Liver (tissue), 9 donors: ENCODE results near the gene RIMKLA. TPM values are rescaled to one million over a fixed set of nuclear protein-coding genes. Genes with fewer than 3 reads are reported as not detected.

ENCODE experiments used
- DNase-seq: peaks from one replicate; pipeline ENCODE4 v3.0.0-alpha.2; 2017; ENCODE audit warnings: low spot score
- H3K27ac ChIP-seq, 2 donors: one replicate each; pipeline ENCODE4 v1.7.0; 2013; ENCODE audit warnings: inconsistent platforms in 2 of 2, low read length in 2 of 2, control low read depth in 1 of 2, low read depth in 1 of 2, mild to moderate bottlenecking in 1 of 2
- H3K27me3 ChIP-seq, 4 donors: one replicate each; pipeline versions ENCODE4 v1.6.1 to v1.7.0; 2013; ENCODE audit warnings: low read length in 3 of 4, inconsistent platforms in 1 of 4, mild to moderate bottlenecking in 1 of 4, moderate library complexity in 1 of 4; ENCODE audit not compliant: control insufficient read depth in 4 of 4, insufficient read depth in 4 of 4
- H3K36me3 ChIP-seq, 4 donors: one replicate each; pipeline versions ENCODE4 v1.6.1 to v1.7.0; 2013; ENCODE audit warnings: low read length in 3 of 4, mild to moderate bottlenecking in 3 of 4, low read depth in 1 of 4, moderate library complexity in 1 of 4; ENCODE audit not compliant: control insufficient read depth in 4 of 4, insufficient read depth in 3 of 4
- H3K4me1 ChIP-seq, 4 donors: one replicate each; pipeline versions ENCODE4 v1.6.1 to v1.7.0; 2013; ENCODE audit warnings: low read length in 3 of 4, mild to moderate bottlenecking in 3 of 4, moderate library complexity in 1 of 4; ENCODE audit not compliant: control insufficient read depth in 4 of 4, insufficient read depth in 4 of 4
- H3K4me3 ChIP-seq, 3 donors: one replicate each; pipeline versions ENCODE4 v1.6.1 to v1.7.0; 2013; ENCODE audit warnings: low read length in 3 of 3, control low read depth in 1 of 3, low read depth in 1 of 3, mild to moderate bottlenecking in 1 of 3
- H3K9ac ChIP-seq, 2 donors: one replicate each; pipeline ENCODE4 v1.7.0; 2013; ENCODE audit warnings: low read length in 2 of 2, mild to moderate bottlenecking in 2 of 2, moderate library complexity in 2 of 2, control low read depth in 1 of 2, low read depth in 1 of 2
- H3K9me3 ChIP-seq, 4 donors: one replicate each; pipeline versions ENCODE4 v1.6.1 to v1.7.0; 2013; ENCODE audit warnings: low read length in 3 of 4; ENCODE audit not compliant: control insufficient read depth in 4 of 4
- EGR1 ChIP-seq, 2 donors: IDR thresholded peaks; 2 replicates each; pipeline ENCODE4 v1.6.1; 2016 to 2018; ENCODE audit warnings: antibody characterized with exemption in 2 of 2, low read depth in 2 of 2
- GABPA ChIP-seq, 2 donors: IDR thresholded peaks in 1 of 2; conservative IDR thresholded peaks in 1 of 2; 2 replicates each; pipeline ENCODE4 v1.6.1; 2016; ENCODE audit warnings: antibody characterized with exemption in 2 of 2, mild to moderate bottlenecking in 1 of 2, moderate library complexity in 1 of 2
- HNF4A ChIP-seq, 2 donors: conservative IDR thresholded peaks; 2 replicates each; pipeline ENCODE4 v1.6.1; 2016; ENCODE audit warnings: antibody characterized with exemption in 2 of 2, mild to moderate bottlenecking in 2 of 2
- HNF4G ChIP-seq: IDR thresholded peaks from 2 replicates; pipeline ENCODE4 v1.6.1; 2016; ENCODE audit warnings: antibody characterized with exemption
- JUND ChIP-seq, 2 donors: IDR thresholded peaks; 2 replicates each; pipeline ENCODE4 v1.6.1; 2016; ENCODE audit warnings: antibody characterized with exemption in 2 of 2
- NR2F2 ChIP-seq: IDR thresholded peaks from 2 replicates; pipeline ENCODE4 v1.6.1; 2016; ENCODE audit warnings: antibody characterized with exemption
- RAD21 ChIP-seq, 2 donors: IDR thresholded peaks; 2 replicates each; pipeline ENCODE4 v1.6.1; 2016; ENCODE audit warnings: antibody characterized with exemption in 2 of 2, mild to moderate bottlenecking in 2 of 2
- SP1 ChIP-seq: IDR thresholded peaks from 2 replicates; pipeline ENCODE4 v1.6.1; 2018; ENCODE audit warnings: antibody characterized with exemption, mild to moderate bottlenecking
- TAF1 ChIP-seq: conservative IDR thresholded peaks from 2 replicates; pipeline ENCODE4 v1.6.1; 2016; ENCODE audit warnings: antibody characterized with exemption, mild to moderate bottlenecking
- YY1 ChIP-seq: IDR thresholded peaks from 2 replicates; pipeline ENCODE4 v1.6.1; 2016; ENCODE audit warnings: antibody characterized with exemption, mild to moderate bottlenecking
- WGBS: extraction: QIAGEN DNeasy Blood & Tissue Kit; methylation state at CpG from one replicate; pipeline ENCODE4 v1.1.7; 2013; 5-methylcytosine and 5-hydroxymethylcytosine counted together
- polyA plus RNA-seq, 2 donors: library from polyadenylated mRNA; stranded (reverse) in 1 of 2; unstranded in 1 of 2; fragments of 200-250 nt in 1 of 2; fragments of >200 nt in 1 of 2; fragmentation: Nextera tagmentation in 1 of 2; extraction: Ambion mirVana in 1 of 2; gene quantifications; one replicate each; pipeline versions ENCODE4 v1.2.1 to v1.2.3, GENCODE V29; 2013 to 2015
- total RNA-seq, 2 donors: library from RNA; depleted of rRNA; stranded (reverse); fragments of >200 nt; gene quantifications; one replicate each; pipeline ENCODE4 v1.2.3, GENCODE V29; 2014
- TF ChIP-seq, protein P1 (sequence below): IDR thresholded peaks from 2 replicates; pipeline ENCODE4 v1.6.1; 2016; ENCODE audit warnings: antibody characterized with exemption, mild to moderate bottlenecking
- TF ChIP-seq, protein P2 (sequence below): IDR thresholded peaks from 2 replicates; pipeline ENCODE4 v1.6.1; 2016; ENCODE audit warnings: antibody characterized with exemption
- TF ChIP-seq, protein P3 (sequence below): IDR thresholded peaks from 2 replicates; pipeline ENCODE4 v1.6.1; 2016; ENCODE audit warnings: antibody characterized with exemption
- TF ChIP-seq, protein P4 (sequence below): fragments of 150-350 bp; IDR thresholded peaks from 2 replicates; pipeline ENCODE4 v1.5.1; 2017; ENCODE audit warnings: improper control_type of control experiment, low read depth, low read length; ENCODE audit not compliant: missing input control
- donor health status: healthy.
- donor health status: healthy.
- donor health status: healthy.
- donor health status: healthy.
- donor health status: healthy.

RIMKLA gene
- total and polyA plus RNA-seq, 4 donors = 0.03 to 0.09 (median 0.08) TPM

DNA sequence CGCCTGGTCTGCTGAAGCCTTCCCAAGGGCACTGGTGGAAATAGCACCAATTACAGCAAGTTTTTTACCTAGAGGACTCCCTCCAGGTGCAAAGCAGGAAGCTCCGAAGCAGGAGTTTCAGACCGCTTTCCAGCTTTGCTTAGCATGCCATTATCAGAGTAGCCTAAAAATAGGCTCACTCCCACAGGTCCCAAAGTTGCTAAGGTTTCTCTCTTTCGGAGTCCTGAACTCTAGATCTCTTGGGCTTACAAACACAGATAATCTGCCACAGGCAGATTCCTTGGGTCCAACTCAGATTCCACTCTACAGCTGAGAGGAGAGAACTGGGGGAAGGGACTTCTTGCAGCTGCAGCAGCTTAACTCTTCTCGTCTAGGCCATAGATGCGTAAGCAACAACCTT is 52.8 kb downstream of the RIMKLA start:
- no peak for DNase-seq
- no peak overlapping the region for H3K4me3 ChIP-seq
- TF ChIP-seq, protein P1, sequence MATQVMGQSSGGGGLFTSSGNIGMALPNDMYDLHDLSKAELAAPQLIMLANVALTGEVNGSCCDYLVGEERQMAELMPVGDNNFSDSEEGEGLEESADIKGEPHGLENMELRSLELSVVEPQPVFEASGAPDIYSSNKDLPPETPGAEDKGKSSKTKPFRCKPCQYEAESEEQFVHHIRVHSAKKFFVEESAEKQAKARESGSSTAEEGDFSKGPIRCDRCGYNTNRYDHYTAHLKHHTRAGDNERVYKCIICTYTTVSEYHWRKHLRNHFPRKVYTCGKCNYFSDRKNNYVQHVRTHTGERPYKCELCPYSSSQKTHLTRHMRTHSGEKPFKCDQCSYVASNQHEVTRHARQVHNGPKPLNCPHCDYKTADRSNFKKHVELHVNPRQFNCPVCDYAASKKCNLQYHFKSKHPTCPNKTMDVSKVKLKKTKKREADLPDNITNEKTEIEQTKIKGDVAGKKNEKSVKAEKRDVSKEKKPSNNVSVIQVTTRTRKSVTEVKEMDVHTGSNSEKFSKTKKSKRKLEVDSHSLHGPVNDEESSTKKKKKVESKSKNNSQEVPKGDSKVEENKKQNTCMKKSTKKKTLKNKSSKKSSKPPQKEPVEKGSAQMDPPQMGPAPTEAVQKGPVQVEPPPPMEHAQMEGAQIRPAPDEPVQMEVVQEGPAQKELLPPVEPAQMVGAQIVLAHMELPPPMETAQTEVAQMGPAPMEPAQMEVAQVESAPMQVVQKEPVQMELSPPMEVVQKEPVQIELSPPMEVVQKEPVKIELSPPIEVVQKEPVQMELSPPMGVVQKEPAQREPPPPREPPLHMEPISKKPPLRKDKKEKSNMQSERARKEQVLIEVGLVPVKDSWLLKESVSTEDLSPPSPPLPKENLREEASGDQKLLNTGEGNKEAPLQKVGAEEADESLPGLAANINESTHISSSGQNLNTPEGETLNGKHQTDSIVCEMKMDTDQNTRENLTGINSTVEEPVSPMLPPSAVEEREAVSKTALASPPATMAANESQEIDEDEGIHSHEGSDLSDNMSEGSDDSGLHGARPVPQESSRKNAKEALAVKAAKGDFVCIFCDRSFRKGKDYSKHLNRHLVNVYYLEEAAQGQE = no peak
- no peak for TF ChIP-seq NR2F2
- TF ChIP-seq HNF4G = no peak
- no peak for TF ChIP-seq RAD21 (IDR thresholded peaks at IDR 0.05)
- TF ChIP-seq HNF4A (conservative IDR thresholded peaks at IDR 0.05) = no peak
- TF ChIP-seq, protein P2, sequence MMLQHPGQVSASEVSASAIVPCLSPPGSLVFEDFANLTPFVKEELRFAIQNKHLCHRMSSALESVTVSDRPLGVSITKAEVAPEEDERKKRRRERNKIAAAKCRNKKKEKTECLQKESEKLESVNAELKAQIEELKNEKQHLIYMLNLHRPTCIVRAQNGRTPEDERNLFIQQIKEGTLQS = no peak
- TF ChIP-seq, protein P3, sequence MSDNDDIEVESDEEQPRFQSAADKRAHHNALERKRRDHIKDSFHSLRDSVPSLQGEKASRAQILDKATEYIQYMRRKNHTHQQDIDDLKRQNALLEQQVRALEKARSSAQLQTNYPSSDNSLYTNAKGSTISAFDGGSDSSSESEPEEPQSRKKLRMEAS = no peak
- no peak for TF ChIP-seq TAF1
- H3K9ac ChIP-seq = no peak overlapping the region
- no peak overlapping the region for H3K27ac ChIP-seq
- 94% methylated on average over 6 of the region's 6 CpGs for WGBS
- no peaks in the 10 kb centered on the region for H3K27me3 ChIP-seq
- no peaks in the 10 kb centered on the region for H3K9me3 ChIP-seq
- peaks cover 0 to 4% (median 3%) of the 10 kb centered on the region in 4 donors for H3K36me3 ChIP-seq
- H3K4me1 ChIP-seq = peaks cover 0 to 17% (median 16%) of the 10 kb centered on the region in 4 donors

DNA sequence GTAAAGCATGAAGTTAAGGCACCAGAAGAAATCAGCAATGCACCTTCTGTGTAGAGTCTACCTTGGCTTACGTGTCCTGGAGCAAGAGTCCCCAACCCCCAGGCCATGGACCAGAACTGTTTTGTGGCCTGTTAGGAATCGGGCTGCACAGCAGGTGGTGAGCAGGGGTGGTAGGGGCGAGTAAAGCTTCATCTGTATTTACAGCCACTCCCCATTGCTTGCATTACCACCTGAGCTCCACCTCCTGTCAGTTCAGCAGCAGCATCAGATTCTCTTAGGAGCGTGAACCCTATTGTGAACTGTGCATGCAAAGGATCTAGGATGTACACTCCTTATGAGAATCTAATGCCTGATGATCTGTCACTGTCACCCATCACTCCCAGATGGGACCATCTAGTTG is 53.7 kb downstream of the RIMKLA start:
- Histone ChIP-seq H3K4me3 (no peak overlapping the region), H3K9ac (no peak overlapping the region), H3K9me3 (no peaks in the 10 kb centered on the region), H3K36me3 (peaks cover 2 to 4% (median 3%) of the 10 kb centered on the region in 4 donors), H3K4me1 (peaks cover 0 to 17% (median 16%) of the 10 kb centered on the region in 4 donors), H3K27ac (no peak overlapping the region), H3K27me3 (no peaks in the 10 kb centered on the region)
- WGBS = 93% methylated on average over 4 of the region's 4 CpGs
- TF ChIP-seq, protein P3 = no peak
- DNase-seq = no peak

DNA sequence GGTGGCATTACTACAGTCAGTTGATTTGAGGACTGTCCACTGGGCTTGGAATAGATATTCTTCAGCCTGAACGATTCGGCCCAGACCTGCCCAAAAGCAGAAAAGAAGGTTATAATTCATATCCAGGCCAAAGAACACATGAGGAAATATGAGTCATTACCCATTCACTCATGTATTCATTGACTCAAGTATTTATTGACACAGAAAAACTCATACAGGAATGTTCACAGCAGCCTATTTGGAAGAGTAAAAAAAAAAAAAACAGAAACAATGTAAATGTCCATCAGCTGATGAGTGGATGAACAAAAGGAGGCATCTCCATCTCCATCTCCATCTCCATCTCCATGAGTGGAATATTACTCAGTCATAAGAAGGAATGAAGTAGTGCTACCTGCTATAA is 59.3 kb downstream of the RIMKLA start:
- Histone ChIP-seq H3K27me3 (no peaks in the 10 kb centered on the region), H3K4me3 (no peak overlapping the region), H3K9ac (no peak overlapping the region), H3K27ac (no peak overlapping the region), H3K4me1 (no peaks in the 10 kb centered on the region), H3K9me3 (no peaks in the 10 kb centered on the region), H3K36me3 (peaks cover 0 to 5% (median 2%) of the 10 kb centered on the region in 4 donors)
- WGBS = 85% methylated on average over 2 of the region's 2 CpGs
- DNase-seq = no peak
- TF ChIP-seq EGR1 (IDR thresholded peaks at IDR 0.05; ENCODE audit: low read depth in 2 of 2) (no peak), GABPA (IDR thresholded peaks at IDR 0.05 in 1 of 2, conservative IDR thresholded peaks at IDR 0.05 in 1 of 2) (no peak), YY1 (no peak), NR2F2 (no peak), RAD21 (IDR thresholded peaks at IDR 0.05) (no peak), HNF4G (no peak), SP1 (no peak), HNF4A (conservative IDR thresholded peaks at IDR 0.05) (no peak), JUND (IDR thresholded peaks at IDR 0.05) (no peak)
- TF ChIP-seq, protein P1 = no peak
- TF ChIP-seq, protein P2 = no peak
- TF ChIP-seq, protein P4, sequence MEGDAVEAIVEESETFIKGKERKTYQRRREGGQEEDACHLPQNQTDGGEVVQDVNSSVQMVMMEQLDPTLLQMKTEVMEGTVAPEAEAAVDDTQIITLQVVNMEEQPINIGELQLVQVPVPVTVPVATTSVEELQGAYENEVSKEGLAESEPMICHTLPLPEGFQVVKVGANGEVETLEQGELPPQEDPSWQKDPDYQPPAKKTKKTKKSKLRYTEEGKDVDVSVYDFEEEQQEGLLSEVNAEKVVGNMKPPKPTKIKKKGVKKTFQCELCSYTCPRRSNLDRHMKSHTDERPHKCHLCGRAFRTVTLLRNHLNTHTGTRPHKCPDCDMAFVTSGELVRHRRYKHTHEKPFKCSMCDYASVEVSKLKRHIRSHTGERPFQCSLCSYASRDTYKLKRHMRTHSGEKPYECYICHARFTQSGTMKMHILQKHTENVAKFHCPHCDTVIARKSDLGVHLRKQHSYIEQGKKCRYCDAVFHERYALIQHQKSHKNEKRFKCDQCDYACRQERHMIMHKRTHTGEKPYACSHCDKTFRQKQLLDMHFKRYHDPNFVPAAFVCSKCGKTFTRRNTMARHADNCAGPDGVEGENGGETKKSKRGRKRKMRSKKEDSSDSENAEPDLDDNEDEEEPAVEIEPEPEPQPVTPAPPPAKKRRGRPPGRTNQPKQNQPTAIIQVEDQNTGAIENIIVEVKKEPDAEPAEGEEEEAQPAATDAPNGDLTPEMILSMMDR = no peak
